Urinary bladder (tissue), 4 donors: ENCODE measurements around the gene DNAJC30. TPM values are rescaled to one million over a fixed set of nuclear protein-coding genes. Genes with fewer than 3 reads are reported as not detected.
"Not testable (repeated sequence)": the region's sequence is repeated elsewhere in the genome, so short reads cannot be mapped to it uniquely, and the experiment has no call there.

Source experiments
- DNase-seq: peaks from one replicate; pipeline ENCODE4 v3.0.0-alpha.2; 2015; ENCODE audit errors: extremely low spot score
- H3K27ac ChIP-seq: one replicate; pipeline ENCODE4 v1.5.1; 2013; ENCODE audit warnings: low read depth, mild to moderate bottlenecking, moderate library complexity
- H3K36me3 ChIP-seq: one replicate; pipeline ENCODE4 v1.6.1; 2013; ENCODE audit warnings: mild to moderate bottlenecking, moderate library complexity; ENCODE audit not compliant: insufficient read depth
- H3K4me1 ChIP-seq: one replicate; pipeline ENCODE4 v1.6.1; 2013; ENCODE audit warnings: mild to moderate bottlenecking, moderate library complexity; ENCODE audit not compliant: insufficient read depth
- H3K4me3 ChIP-seq: one replicate; pipeline ENCODE4 v1.5.1; 2013; ENCODE audit warnings: low read depth, low read length
- WGBS: extraction: QIAGEN DNeasy Blood & Tissue Kit; methylation state at CpG from one replicate; pipeline ENCODE4 v1.1.7; 2013; 5-methylcytosine and 5-hydroxymethylcytosine counted together
- polyA plus RNA-seq: library from polyadenylated mRNA; stranded (reverse); fragments of 200-250 nt; gene quantifications from one replicate; pipeline ENCODE4 v1.2.3, GENCODE V29; 2013
- total RNA-seq: library from RNA; depleted of rRNA; stranded (reverse); fragments of >200 nt; gene quantifications from one replicate; pipeline ENCODE4 v1.2.3, GENCODE V29; 2014
- donor health status: healthy with polysubstance abuse.
- donor health status: healthy.

DNAJC30 gene
- total RNA-seq (2.6 TPM), polyA plus RNA-seq (11.4 TPM)

DNA sequence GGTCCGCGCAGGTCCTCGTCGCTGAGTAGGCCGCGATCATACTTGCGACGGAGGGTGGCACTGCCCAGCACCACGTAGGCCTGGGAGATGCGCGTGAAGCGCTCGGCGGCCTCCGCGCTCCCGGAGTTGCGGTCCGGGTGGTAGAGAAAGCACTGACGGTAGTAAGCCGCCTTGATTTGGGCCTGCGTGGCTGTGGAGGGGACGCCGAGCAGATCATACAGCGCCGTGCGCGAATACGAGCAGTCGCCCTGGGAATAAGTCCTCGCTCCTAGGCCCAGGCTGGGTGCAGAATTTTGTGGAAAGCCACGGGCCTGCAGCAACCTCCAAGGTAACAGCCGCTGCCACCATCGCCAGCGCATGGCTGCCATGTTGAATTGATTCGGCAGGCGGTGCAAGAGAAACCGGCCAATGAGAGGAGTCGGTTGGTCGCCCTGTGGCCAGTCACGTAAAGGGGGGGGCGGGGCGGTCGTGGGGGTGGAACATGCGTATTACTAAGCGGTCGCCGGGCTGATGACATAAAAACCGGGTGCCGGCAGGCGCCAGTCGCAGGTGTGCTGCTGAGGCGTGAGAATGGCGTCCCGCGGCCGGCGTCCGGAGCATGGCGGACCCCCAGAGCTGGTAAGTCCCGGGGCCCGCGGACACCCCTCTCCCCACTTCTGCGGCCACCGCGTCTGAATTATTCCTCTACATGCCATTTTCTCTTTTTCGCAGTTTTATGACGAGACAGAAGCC lies at the start of gene DNAJC30, which contains the start of gene BUD23:
Gene DNAJC30 (minus strand): TSS at position 398 of the 732 bp plus-strand sequence. CDS start 30 bp downstream, at position 368.
Gene BUD23 (plus strand): TSS at position 542 of the 732 bp plus-strand sequence. CDS start 29 bp downstream, at position 571.
- peak; percentile 91 for DNase-seq
- Histone ChIP-seq H3K27ac (peak within 1 kb of the TSS; percentile 73), H3K4me1 (peaks cover 1% of the 10 kb centered on the region), H3K4me3 (peak within 1 kb of the TSS; percentile 94), H3K36me3 (no peaks in the 10 kb centered on the region)
- under 1% methylated on average over 68 of the region's 68 CpGs for WGBS

- H3K36me3 ChIP-seq = no peaks in the 10 kb centered on the region
- WGBS = 59% methylated on average over 2 of the region's 2 CpGs
- DNase-seq = no peak
- no peaks in the 10 kb centered on the region for H3K4me1 ChIP-seq
- H3K27ac ChIP-seq = no peak overlapping the region
- H3K4me3 ChIP-seq = no peak overlapping the region
These were observed 49.1 kb upstream of the DNAJC30 start for GRCh38 chr7:73732397-73732796.

DNA sequence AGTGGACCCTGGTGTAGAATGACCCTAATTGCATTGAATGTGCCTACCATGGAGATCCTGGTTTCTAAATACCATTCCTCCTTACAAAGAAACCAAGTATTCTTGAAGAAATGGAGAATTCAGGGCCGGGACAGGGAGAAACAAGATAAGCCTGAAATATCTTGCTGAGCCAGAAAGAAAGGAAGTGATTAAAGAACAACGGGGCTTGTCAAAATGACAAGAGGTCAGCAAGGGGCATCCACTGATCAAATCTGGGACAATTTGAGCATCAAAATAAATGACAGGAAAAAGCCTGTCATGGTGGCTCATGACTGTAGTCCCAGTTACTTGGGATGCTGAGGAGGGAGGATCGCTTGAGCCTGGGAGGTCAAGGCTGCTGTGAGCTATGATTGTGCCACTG lies 47.2 kb upstream of the DNAJC30 start:
- Histone ChIP-seq H3K36me3 (no peaks in the 10 kb centered on the region), H3K27ac (no peak overlapping the region), H3K4me3 (no peak overlapping the region), H3K4me1 (no peaks in the 10 kb centered on the region)
- WGBS = 35% methylated on average over 3 of the region's 3 CpGs
- DNase-seq = no peak

DNA sequence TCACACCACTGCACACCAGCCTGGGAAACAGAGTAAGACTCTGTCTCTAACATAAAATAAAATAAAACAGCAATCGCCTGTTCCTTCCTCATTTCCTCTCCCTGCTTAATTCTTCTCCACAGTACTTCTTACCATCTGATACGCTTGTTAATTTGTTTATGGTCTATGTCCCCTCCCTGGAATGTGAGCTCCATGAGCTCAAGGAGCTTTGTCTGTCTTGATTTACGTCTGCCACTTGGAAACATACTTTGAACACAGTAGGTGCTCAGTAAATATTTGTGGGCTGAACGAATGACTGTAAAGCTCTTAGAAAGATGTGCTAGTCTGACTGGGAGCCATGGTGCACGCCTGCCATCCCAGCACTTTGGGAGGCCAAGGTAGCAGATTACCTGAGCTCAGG lies 45.3 kb upstream of the DNAJC30 start:
- Histone ChIP-seq H3K4me3 (no peak overlapping the region), H3K4me1 (no peaks in the 10 kb centered on the region), H3K36me3 (no peaks in the 10 kb centered on the region), H3K27ac (no peak overlapping the region)
- WGBS = 43% methylated on average over 5 of the region's 5 CpGs
- no peak for DNase-seq

DNA sequence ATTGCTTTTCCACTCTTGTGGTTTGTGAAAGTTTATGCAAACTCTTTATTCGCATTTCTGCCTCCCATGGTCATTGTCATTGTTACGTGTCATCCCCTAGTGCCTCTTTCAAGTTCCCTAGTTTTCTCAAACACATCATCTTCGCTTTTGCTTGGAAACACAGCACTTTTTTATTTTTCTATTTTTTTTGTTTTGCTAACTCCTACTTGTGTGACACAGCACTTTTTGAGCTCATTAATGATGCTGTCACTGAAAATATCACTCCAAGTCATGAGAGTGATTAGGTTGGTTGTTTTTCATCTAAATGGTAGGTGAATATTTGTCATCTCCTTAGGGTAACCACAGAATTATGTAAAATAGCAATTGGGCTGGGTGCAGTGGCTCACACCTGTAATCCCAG lies 44.7 kb upstream of the DNAJC30 start:
- 60% methylated on average over 3 of the region's 3 CpGs for WGBS
- no peak overlapping the region for H3K27ac ChIP-seq
- no peaks in the 10 kb centered on the region for H3K4me1 ChIP-seq
- H3K36me3 ChIP-seq = no peaks in the 10 kb centered on the region
- DNase-seq = no peak
- H3K4me3 ChIP-seq = no peak overlapping the region

DNA sequence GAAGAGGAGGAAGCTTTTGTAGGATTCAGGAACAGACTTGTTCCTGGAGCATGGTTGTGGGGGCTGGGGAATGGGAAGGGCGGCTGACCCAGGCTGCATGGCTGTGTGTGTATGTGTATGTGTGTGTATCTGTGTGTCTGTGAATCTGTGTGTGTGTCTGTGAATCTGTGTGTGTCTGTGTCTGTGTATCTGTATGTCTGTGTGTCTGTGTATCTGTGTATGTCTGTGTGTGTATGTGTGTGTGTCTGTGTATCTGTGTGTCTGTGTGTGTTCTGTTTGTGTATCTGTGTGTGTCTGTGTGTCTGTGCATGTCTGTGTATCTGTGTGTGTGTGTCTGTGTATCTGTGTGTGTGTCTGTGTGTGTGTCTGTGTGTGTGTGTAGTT lies 42.8 kb upstream of the DNAJC30 start:
- H3K4me1 ChIP-seq = no peaks in the 10 kb centered on the region
- H3K4me3 ChIP-seq = no peak overlapping the region
- no peaks in the 10 kb centered on the region for H3K36me3 ChIP-seq
- no peak overlapping the region for H3K27ac ChIP-seq
- DNase-seq = no peak
- WGBS = 68% methylated on average over 1 of the region's 1 CpG

DNA sequence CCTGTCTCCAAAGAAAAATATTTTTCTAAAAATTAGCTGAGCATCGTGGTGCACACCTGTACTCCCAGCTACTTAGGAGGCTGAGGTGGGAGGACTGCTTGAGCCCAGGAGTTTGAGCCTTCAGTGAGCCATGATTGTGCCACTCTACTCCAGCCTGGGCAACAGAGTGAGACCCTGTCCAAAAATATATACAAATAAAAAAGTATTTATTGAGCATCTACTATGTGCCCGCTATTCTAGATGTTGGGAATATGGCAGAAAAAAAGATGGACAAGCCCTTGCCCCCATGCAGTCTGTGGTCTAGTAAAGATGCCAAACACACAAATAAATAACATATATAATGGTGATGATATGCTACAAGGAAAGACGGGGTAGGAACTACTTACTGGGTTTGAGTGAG lies 40.6 kb upstream of the DNAJC30 start:
- DNase-seq = no peak

GRCh38 chr7:73722785-73723184 lies 39.5 kb upstream of the DNAJC30 start:
- H3K4me3 ChIP-seq = no peak overlapping the region
- H3K36me3 ChIP-seq = no peaks in the 10 kb centered on the region
- WGBS = 68% methylated on average over 6 of the region's 6 CpGs
- H3K27ac ChIP-seq = no peak overlapping the region
- H3K4me1 ChIP-seq = no peaks in the 10 kb centered on the region
- no peak for DNase-seq

More for the DNA sequence above, 40.6 kb upstream of the DNAJC30 start:
- Histone ChIP-seq H3K36me3 (no peaks in the 10 kb centered on the region), H3K4me3 (no peak overlapping the region), H3K4me1 (no peaks in the 10 kb centered on the region), H3K27ac (no peak overlapping the region)
- whole genome bisulfite sequencing = 88% methylated on average over 3 of the region's 3 CpGs

DNA sequence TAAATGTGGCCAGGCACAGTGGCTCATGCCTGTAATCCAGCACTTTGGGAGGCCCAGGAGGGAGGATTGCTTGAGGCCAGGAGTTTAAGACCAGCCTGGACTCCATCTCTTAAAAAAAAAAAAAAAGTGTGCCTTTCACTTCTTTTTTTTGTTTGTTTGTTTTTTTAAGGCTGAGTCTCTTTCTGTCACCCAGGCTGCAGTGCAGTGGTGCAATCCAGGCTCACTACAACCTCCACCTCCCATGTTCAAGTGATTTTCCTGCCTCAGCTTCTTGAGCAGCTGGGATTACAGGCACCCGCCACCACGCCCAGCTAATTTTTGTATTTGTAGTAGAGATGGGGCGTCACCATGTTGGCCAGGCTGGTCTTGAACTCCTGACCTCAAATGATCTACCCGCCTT lies 38.9 kb upstream of the DNAJC30 start:
- 84% methylated on average over 4 of the region's 4 CpGs for WGBS
- H3K4me1 ChIP-seq, H3K27ac ChIP-seq, H3K36me3 ChIP-seq, H3K4me3 ChIP-seq, DNase-seq: not testable (repeated sequence)

DNA sequence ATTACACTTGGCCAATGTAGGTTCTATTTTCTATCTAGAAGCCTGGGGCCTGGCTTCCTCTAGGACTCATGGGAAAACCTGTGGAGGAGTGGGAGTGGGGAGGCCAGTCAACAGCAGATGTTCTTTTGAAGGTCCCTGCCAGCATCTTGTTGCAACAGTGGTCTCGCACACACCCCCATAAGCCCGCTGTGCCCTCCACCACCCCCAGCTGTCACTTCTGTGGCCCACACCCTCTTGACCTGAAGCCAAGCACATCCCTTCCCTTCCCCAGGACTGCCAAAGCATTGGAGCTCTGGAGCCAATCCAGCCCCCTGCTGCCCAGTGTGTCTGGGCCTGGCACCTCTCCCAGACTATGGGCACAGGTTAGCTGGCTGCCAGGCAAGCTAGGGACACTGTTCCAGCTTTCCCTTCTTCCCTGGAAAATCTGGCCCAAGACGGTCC lies 38.1 kb upstream of the DNAJC30 start:
- no peaks in the 10 kb centered on the region for H3K36me3 ChIP-seq
- H3K4me3 ChIP-seq = no peak overlapping the region
- H3K4me1 ChIP-seq = no peaks in the 10 kb centered on the region
- no peak for DNase-seq
- WGBS = 61% methylated on average over 3 of the region's 3 CpGs
- no peak overlapping the region for H3K27ac ChIP-seq

DNA sequence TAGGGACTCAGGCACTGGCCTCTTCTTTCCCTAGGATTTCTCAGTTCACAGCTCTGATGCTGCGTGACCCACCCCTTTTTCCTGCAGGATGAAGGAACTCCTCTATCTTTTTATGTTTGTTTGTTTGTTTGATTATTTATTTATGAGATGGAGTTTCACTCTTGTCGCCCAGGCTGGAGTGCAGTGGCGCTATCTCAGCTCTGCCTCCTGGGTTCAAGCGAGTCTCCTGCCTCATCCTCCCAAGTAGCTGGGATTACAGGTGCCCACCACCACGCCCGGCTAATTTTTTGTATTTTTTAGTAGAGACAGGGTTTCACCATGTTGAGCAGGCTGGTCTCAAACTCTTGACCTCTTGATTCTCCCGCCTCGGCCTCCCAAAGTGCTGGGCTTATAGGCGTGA lies 37.2 kb upstream of the DNAJC30 start:
- not testable (repeated sequence) for H3K36me3 ChIP-seq, H3K4me3 ChIP-seq, H3K4me1 ChIP-seq, H3K27ac ChIP-seq, DNase-seq
- WGBS = 96% methylated on average over 9 of the region's 9 CpGs

DNA sequence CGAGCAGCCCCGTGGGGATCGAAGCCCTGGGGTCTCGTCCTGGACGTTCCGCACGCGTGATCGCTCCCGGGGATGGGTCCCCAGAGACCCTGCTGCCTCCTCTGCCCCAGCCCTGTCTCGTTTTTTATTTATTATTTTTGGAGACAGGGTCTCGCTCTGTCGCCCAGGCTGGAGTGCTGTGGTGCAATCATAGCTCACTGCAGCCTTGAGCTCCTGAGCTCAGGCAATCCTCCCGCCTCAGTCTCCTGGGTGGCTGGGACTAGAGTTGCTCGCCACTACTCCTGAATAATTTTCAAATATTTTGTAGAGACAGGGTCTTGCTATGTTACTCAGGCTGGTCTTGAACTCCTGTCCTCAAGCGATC lies 36.5 kb upstream of the DNAJC30 start:
- no peaks in the 10 kb centered on the region for H3K4me1 ChIP-seq

GRCh38 chr7:73718905-73719805 lies 35.9 kb upstream of the DNAJC30 start, which contains the start of gene STX1A:
TSS of gene STX1A (minus strand) at chr7:73719669. CDS start at chr7:73719631, 38 bp downstream.
- DNase-seq = no peak
- Histone ChIP-seq H3K4me1 (no peaks in the 10 kb centered on the region), H3K27ac (no peak within 1 kb of the TSS), H3K4me3 (peak within 1 kb of the TSS; percentile 86), H3K36me3 (no peaks in the 10 kb centered on the region)
- WGBS = 2% methylated on average over 96 of the region's 96 CpGs

More for the DNA sequence above, 36.5 kb upstream of the DNAJC30 start:
- peak overlapping the region; percentile 86 for H3K4me3 ChIP-seq
- DNase-seq = no peak
- WGBS = 10% methylated on average over 16 of the region's 16 CpGs
- H3K27ac ChIP-seq = no peak overlapping the region
- no peaks in the 10 kb centered on the region for H3K36me3 ChIP-seq
